NCI-H1092 (cell line): ENCODE data around the gene MSH6.
"Not testable (repeated sequence)": the region's sequence is repeated elsewhere in the genome, so short reads cannot be mapped to it uniquely, and the experiment has no call there.

ENCODE experiments used
- DNase-seq: peaks from one replicate; lab custom pipeline; 2025; lab: John Stamatoyannopoulos, UW

MSH6 gene

DNA sequence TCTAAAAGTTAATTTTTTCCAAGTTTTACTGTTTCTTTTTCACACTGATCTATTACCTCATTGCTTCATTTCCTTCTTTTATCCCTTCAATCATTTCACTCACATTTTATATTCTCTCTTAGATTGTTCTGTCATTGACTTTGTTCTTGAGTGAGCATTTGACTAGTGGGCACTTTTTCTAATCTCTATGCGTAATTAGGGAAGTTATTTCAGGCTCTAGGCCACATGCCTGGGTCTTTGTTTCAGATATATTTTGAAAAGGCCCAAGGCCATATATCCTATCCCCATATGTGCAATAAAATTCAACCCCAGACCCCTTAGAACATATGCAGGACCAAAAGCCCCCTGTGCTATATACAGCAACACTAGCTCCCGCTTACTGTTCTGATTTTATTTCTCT is 61.2 kb downstream of the MSH6 start:
- no peak for DNase-seq

DNA sequence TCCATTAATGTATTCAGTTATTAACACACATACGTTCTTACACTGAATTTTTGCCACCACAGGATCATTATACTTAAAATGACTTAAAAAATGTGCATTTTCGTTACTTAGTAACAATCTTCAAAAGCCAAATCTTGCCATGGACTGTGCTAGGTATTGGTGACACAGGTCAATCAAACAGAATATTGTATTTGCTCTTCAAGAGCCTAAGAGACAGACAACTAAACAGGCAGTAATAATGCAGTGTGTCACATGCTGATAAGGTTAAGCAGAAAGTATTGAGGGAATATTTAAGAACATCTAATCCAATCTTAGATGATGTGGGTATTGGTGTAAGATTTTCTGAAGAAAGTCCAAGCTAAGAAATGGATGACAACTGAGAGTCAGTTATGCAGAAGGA is 66.4 kb downstream of the MSH6 start:
- no peak for DNase-seq

DNA sequence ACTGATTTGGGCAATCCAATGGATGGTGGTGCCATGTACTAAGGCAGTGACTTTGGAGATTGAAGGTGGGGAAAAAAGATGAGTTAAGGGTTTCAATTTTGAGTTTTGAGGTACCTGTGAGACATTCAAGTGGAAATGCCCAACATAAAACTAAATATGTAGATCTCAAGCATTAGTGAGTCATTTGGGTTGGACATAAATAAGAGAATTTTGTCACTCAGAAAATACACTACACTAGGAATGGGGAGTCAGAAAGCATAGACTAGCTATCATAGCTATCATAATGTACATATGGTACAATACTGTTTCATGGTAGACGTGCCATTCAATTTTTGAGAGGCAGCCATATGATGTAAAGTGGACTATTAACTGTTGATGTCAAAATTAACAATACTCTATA is 67.3 kb downstream of the MSH6 start:
- no peak for DNase-seq

DNA sequence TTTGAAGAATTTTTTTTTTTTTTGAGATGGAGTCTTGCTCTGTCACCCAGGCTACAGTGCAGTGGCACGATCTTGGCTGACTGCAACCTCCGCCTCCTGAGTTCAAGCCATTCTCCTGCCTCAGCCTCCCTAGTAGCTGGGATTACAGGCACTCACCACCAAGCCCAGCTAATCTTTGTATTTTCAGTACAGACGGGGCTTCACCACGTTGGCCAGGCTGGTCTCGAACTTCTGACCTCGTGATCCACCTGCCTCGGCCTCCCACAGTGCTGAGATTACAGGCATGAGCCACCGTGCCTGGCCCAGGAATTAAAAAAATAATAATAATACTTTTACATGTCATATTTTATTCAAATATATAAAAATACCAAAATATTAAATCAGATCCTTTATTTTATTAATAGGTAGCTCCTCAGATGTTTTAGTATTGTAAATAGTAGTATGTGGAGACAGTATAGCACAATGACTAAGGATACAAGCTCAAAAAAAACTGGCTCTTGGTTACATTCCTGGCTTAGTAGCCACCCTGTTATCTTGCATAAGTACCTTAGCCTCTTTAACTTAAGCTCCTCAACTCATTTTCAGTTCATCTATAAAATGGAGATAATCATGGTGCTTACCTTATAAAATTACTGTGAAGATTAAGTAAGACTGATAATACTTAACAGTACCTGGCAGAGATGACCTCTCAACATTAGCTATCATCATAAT is 70.3 kb downstream of the MSH6 start:
- DNase-seq, result not testable (repeated sequence)
